SIG-M5 (cell line): ENCODE data around the gene MPRIP.

Source experiments
- DNase-seq: peaks from one replicate; lab custom pipeline; 2025; lab: John Stamatoyannopoulos, UW

Gene MPRIP

GRCh38 chr17:17088541-17089525 is 46.6 kb downstream of the MPRIP start:
- no peak for DNase-seq

DNA sequence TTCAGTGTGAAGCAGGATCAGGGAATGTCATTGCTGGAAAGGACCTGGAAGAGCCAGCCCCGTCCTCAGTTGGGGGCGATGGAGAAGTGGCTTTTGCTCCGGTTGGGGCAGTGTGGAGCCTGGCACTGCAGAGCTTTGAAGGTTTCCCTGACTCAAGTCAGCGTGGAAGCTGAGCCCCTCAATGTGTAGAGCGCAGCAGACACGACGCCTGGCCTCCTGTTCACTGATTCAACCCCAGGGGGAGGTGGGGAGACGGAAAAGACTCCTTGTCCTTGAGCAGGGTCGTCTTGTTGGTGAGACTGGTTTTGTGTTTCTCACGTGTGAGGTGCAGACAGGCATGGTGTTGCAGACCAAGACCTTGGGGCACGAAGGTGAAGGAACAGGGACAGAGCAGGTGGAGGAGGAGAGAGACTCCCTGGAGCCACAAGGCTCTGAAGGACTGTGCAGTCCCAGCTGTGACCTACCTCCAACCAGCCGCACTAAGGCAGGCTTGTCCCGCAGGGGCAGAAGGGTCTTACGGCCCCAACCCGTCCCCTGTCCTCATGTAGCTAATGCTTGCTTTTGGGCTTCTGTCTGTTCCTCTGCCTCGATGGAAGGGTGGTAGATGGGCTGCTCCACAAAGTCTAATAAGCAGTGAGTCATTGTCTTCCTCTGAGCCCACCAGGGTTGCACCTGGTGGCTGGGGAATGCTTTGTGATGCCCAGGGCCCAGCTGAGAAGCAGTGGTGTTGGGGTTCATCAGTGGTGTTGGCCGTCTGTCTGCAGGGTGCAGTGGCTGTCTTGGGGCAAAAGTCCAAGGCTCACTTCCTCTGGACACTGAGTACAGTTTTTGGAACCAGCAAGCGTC is 47.8 kb downstream of the MPRIP start:
- DNase-seq, result no peak

DNA sequence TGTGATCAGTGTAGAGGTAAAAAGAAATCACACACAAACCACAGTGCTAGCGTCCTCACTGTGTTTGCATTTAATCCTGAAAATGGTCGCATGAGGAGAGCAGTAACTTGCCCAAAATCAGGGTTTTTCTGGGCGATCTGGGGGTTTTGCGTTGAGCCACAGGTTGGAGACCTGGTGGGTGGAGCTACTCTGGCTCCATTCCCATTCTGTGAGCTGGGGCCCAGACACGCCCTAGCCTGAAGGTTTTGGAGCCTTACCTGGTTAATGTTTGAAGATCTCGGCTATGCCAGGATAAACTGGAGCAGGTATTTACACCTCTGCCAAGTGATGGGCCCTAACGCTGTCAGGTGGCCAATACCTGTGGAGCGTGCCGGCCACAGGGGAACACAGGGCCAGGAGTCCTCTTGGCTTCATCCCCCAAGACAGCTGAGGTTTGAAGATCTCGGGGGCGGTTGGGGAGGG is 48.4 kb downstream of the MPRIP start:
- DNase-seq, result no peak

- no peak for DNase-seq
Observed at GRCh38 chr17:17091276-17091675, 49.0 kb downstream of the MPRIP start.

GRCh38 chr17:17091856-17092756 is 49.8 kb downstream of the MPRIP start:
- DNase-seq, result no peak

DNA sequence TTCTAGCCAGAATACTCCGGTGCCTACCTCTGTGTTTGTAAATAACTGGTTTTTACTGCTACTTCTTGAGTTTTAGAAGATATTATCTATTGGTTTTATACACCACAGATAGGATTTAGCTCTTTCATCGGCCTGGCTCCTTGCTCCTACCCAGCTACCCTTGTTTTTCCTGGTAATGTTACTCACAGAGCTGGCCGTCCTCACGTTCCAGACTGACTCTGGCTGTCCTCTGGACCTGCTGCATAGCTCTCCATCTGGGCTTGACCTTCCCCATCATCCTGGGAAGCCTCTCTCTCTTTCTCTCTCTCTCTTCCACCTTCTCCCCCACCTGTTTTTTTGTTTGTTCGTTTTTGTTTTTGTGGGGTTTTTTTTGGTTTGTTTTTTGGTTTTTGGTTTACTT is 51.5 kb downstream of the MPRIP start:
- no peak for DNase-seq

- DNase-seq, result no peak
Observed at GRCh38 chr17:17096438-17097178, 54.4 kb downstream of the MPRIP start.

DNA sequence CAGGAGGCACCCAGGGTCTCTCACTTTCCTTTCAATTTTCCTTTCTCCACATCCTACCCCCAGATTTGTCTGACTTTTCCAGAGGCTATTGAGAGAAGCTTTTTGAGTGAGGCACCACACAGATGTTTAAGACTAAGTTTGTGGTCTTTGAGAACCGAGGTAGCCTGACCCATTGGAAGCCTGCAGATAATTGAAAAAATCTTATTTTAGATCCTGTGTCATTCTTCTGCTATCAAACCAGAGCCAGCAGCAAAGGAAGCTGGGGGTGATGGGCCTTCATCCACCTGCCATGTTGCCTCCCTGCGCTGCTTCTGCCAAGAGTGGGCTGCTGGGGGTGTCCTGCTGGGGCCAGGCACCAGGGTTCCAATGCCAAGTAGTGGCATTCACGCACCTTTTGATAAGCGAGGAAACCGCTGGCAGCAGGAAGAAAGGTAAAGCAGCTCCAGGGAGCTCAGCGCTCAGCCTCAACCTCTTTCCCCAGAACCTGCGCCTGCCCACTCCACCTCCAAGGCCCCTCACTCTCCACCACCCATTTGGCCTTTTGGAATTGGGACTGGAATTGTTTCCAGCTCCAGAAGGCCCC is 55.6 kb downstream of the MPRIP start:
- no peak for DNase-seq

DNA sequence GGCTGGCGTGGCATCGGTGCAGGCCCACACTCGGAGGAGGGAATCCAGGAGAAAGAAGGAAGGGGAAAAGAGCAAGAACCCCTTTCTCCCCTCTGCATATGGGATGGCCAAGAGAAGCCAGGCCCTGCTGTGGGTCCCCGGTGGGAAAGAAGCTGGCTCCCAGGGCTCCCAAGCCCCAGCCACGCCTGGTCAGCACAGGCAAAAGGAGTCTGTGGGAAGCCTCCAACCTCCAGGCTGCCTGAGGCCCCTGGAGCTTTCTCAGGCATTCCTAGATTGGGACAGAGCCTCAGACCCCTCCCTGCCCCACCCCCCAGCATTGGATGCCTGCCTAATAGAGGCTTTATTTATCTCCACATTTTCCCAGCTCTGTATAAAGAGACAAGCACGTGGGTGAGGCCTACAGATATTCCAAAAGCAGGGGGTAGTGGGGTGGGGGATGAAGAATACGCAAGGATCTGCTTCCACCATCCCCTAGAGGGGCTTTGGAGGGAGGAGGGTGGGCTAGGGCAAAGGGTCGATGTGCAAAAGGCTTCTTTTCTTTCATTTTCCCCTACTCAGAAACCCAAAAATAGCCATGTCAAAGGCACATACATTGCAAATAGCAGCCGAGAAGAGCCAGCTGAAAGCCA is 56.4 kb downstream of the MPRIP start:
- DNase-seq, result no peak

DNA sequence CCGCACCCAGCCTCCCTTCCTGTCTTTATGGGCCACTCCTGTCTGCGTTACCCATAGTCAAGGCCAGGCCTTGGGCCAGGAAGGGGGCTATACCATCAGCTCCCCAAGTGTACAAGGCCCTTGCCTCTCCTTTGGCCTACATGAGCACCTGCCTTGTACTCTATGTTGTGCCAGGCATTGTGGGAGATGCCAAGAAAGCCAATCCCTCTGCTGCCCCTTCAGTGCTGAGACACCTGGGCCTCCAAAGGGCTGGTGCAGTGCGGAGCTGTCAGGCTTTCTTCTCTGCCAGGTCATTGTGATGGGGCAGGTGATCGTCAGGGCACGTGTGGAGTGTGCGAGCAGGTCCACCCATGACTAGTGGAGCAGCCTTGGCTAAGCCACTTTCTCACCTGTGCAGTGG is 59.9 kb downstream of the MPRIP start:
- no peak for DNase-seq

- DNase-seq, result no peak
Observed at GRCh38 chr17:17103160-17103559, 60.9 kb downstream of the MPRIP start.

DNA sequence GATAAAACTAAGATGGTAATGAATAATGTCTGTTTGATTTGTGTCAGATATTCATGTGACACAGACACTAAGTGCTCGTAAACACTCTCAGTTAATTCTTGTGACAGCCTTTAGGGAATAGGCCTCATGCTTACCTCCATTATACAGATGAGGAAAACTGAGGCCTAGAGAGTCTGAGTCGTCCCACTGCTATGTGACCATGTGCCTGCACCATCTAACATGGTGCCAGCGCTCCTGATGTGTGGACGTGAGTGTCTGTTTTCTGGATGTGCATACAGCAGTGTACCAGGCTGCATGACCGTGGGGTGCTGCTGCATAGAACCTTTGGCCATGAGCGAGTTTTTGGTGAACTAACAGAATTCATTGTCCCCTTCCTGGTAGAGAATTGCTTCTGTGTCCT is 61.8 kb downstream of the MPRIP start:
- no peak for DNase-seq

- DNase-seq, result no peak
Observed at GRCh38 chr17:17104494-17104893, 62.2 kb downstream of the MPRIP start.

DNA sequence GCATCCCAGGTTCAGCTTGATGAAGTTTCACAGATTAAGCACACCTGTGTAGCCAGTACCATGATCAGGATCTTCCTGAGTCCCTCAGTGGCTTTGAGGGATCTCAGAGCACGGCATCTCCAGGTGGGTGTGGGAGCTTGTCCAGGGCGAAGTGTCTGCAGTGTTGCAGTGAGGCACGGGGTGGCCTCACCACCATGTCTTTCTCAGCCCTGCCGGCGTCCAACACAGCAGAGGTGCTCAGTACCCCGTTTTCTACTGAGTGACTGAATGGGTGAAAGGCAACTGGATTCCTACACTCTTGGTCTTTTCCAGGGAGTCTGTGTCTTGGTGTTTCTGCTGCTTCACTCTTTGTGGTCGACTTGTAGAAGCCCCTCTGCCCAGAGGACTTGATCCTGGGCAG is 63.7 kb downstream of the MPRIP start:
- no peak for DNase-seq

DNA sequence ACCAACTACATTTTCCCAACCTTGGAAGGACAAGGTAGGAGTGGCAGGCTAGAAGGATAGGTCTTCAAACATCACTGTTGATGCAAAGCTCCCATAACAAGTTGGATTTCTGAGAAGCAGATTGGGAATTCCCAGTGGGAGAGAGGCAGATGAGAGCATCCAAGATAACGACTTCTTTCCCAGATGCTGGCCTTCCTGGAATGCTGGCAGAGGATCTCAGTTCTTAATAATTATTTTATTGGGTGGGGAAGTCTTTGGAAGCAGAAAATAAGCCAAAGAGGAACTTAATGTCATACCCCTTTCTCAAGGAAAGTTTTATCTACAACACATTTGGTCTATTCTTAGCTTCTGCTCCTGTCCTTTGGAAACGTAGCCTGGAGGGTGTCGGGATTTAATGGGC is 64.5 kb downstream of the MPRIP start:
- no peak for DNase-seq

- DNase-seq, result no peak
Observed at GRCh38 chr17:17107281-17107680, 65.0 kb downstream of the MPRIP start.

- no peak for DNase-seq
Observed at GRCh38 chr17:17107891-17108431, 65.7 kb downstream of the MPRIP start.

GRCh38 chr17:17108451-17109049 is 66.3 kb downstream of the MPRIP start:
- DNase-seq, result no peak

DNA sequence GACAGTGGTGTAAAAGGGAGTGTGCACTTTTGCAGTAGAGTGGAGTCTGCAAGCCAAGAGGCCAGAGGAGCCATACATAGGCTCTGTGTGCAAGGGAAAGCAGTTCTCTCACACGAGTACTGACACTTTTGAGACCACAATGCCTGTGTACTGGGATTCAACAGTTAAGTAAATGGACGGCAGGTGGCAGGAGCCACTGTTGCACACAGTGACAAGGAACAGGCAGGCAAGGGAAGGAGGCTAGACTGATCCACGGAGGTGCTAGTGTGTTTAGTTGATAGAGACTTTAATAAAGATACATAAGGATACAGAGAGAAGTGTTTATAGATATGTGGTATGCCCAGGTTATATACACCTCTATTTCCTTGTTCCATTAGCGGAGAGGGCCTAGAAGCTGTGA is 67.0 kb downstream of the MPRIP start:
- no peak for DNase-seq

- no peak for DNase-seq
Observed at GRCh38 chr17:17109907-17110306, 67.7 kb downstream of the MPRIP start.
